Neural progenitor cell (in vitro differentiated cells): ENCODE measurements around the gene SMAGP.

Experiments used
- EZH2phosphoT487 ChIP-seq: fragments of 200-600 bp; sonication (generic); IDR thresholded peaks from 2 replicates; pipeline ENCODE4 v1.6.1; 2017; ENCODE audit warnings: antibody characterized with exemption
- TF ChIP-seq, protein P1 (sequence below): fragments of 200-600 bp; sonication (generic); IDR thresholded peaks from 2 replicates; pipeline ENCODE4 v1.5.1; 2017; ENCODE audit warnings: antibody characterized with exemption, mild to moderate bottlenecking

DNA sequence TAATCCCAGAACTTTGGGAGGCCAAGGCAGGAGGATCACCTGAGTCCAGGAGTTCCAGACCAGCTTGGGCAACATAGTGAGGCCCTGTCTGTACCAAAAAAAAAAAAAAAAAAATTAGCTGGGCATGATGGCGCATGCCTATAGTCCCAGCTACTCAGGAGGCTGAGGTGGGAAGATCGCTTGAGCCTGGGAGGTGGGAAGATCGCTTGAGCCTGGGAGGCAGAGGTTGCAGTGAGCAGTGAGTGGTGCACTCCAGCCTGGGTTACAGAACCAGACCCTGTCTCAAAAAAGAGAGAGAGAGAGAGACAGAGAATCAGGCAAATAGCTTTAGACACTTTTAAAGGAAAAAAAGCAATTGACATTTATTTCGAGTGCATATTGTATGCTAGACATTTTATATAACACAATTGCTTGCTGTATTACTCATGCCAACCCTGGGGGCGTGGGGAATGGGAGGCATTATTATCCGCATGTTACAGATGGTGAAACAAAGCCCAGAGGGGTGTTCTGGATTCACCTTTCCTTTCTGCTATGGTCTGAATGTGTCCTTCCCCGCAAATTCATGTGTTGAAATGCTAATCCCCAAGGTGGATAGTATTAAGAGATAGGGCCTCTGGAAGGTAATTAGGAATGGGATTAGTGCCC is 62.1 kb downstream of the SMAGP start:
- TF ChIP-seq, protein P1, sequence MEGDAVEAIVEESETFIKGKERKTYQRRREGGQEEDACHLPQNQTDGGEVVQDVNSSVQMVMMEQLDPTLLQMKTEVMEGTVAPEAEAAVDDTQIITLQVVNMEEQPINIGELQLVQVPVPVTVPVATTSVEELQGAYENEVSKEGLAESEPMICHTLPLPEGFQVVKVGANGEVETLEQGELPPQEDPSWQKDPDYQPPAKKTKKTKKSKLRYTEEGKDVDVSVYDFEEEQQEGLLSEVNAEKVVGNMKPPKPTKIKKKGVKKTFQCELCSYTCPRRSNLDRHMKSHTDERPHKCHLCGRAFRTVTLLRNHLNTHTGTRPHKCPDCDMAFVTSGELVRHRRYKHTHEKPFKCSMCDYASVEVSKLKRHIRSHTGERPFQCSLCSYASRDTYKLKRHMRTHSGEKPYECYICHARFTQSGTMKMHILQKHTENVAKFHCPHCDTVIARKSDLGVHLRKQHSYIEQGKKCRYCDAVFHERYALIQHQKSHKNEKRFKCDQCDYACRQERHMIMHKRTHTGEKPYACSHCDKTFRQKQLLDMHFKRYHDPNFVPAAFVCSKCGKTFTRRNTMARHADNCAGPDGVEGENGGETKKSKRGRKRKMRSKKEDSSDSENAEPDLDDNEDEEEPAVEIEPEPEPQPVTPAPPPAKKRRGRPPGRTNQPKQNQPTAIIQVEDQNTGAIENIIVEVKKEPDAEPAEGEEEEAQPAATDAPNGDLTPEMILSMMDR, result no peak
- no peak for TF ChIP-seq EZH2phosphoT487
